IMR-90 (cell line): ENCODE results near the gene COL5A1. TPM values are rescaled to one million over a fixed set of nuclear protein-coding genes. Genes with fewer than 3 reads are reported as not detected.

Experiments used
- ATAC-seq: fragments of 200-7000 bp; cut with Tn5 transposase; 2 replicates; pipeline ENCODE4 v1.9.1; 2020; ENCODE audit warnings: low read depth, mild to moderate bottlenecking, moderate library complexity
- BruUV-seq: library from RNA; stranded (reverse); fragments of 400-500 nt; replicated peaks from 2 replicates; lab custom pipeline; 2021; lab: Mats Ljungman, UMichigan
- CTCF ChIA-PET: fragments of 300-600 bp; formaldehyde crosslinking; extraction: SDS; loops from one replicate; lab custom pipeline; 2021; ENCODE audit warnings: antibody characterized with exemption; lab: Yijun Ruan, JAX
- POLR2A ChIA-PET: fragments of 300-600 bp; sonication (Branson Sonifier 250); formaldehyde crosslinking; loops from one replicate; lab custom pipeline; 2022; ENCODE audit warnings: antibody characterized with exemption; ENCODE audit not compliant: unreplicated experiment; lab: Charles Lee
- DNase-seq: peaks from one replicate; pipeline ENCODE4 v3.0.0; 2013
- H2AFZ ChIP-seq: replicated peaks from 2 replicates; pipeline ENCODE3; 2013; ENCODE audit warnings: low read length, mild to moderate bottlenecking; ENCODE audit not compliant: poor library complexity
- H2AK5ac ChIP-seq: 2 replicates; pipeline ENCODE4 v1.6.1; 2013; ENCODE audit warnings: low read depth, low read length, inconsistent platforms
- H2AK9ac ChIP-seq: replicated peaks from 2 replicates; pipeline ENCODE3; 2013; ENCODE audit warnings: mild to moderate bottlenecking, low read depth, low read length, moderate library complexity; ENCODE audit not compliant: poor library complexity
- H2BK120ac ChIP-seq: 2 replicates; pipeline ENCODE4 v1.6.1; 2013; ENCODE audit warnings: low read depth, low read length, inconsistent platforms
- H2BK15ac ChIP-seq: 3 replicates; pipeline ENCODE4 v1.6.1; 2013; ENCODE audit warnings: low read depth, low read length, inconsistent platforms
- H2BK20ac ChIP-seq: 2 replicates; pipeline ENCODE4 v1.6.1; 2013; ENCODE audit warnings: low read depth, mild to moderate bottlenecking, inconsistent platforms, low read length, moderate library complexity
- H2BK5ac ChIP-seq: 2 replicates; pipeline ENCODE4 v1.6.1; 2013; ENCODE audit warnings: mild to moderate bottlenecking, low read depth, low read length, inconsistent platforms; ENCODE audit not compliant: poor library complexity, severe bottlenecking
- H3K14ac ChIP-seq: replicated peaks from 2 replicates; pipeline ENCODE4 v1.6.1; 2013; ENCODE audit warnings: low read depth, low read length, inconsistent platforms
- H3K18ac ChIP-seq: 2 replicates; pipeline ENCODE4 v1.6.1; 2013; ENCODE audit warnings: low read depth, low read length, control low read depth
- H3K23ac ChIP-seq: 2 replicates; pipeline ENCODE4 v1.6.1; 2013; ENCODE audit warnings: low read depth, low read length, inconsistent platforms
- H3K27ac ChIP-seq: 2 replicates; pipeline ENCODE4 v1.5.1; 2013; ENCODE audit warnings: mild to moderate bottlenecking, control low read depth, low read length; ENCODE audit not compliant: insufficient read depth
- H3K27me3 ChIP-seq: 2 replicates; pipeline ENCODE4 v1.6.1; 2013; ENCODE audit warnings: low read length; ENCODE audit not compliant: control insufficient read depth, insufficient read depth
- H3K36me3 ChIP-seq: 2 replicates; pipeline ENCODE4 v1.6.1; 2013; ENCODE audit warnings: low read length, mixed read lengths; ENCODE audit not compliant: control insufficient read depth, insufficient read depth
- H3K4ac ChIP-seq: 2 replicates; pipeline ENCODE4 v1.6.1; 2013; ENCODE audit warnings: low read depth, low read length, inconsistent platforms
- H3K4me1 ChIP-seq: 2 replicates; pipeline ENCODE4 v1.6.1; 2013; ENCODE audit warnings: low read length, mixed read lengths; ENCODE audit not compliant: control insufficient read depth, insufficient read depth
- H3K4me2 ChIP-seq: 2 replicates; pipeline ENCODE4 v1.6.1; 2013; ENCODE audit warnings: low read depth, mild to moderate bottlenecking, control low read depth, low read length, moderate library complexity
- H3K4me3 ChIP-seq: 2 replicates; pipeline ENCODE4 v1.5.1; 2013; ENCODE audit warnings: low read depth, mild to moderate bottlenecking, control low read depth, low read length, moderate library complexity; ENCODE audit not compliant: insufficient read depth
- H3K56ac ChIP-seq: 2 replicates; pipeline ENCODE4 v1.6.1; 2013; ENCODE audit warnings: low read length, inconsistent platforms; ENCODE audit not compliant: insufficient read depth; ENCODE audit errors: extremely low read depth
- H3K79me1 ChIP-seq, 2 experiments: 2 replicates each; pipeline ENCODE4 v1.6.1; 2013; ENCODE audit warnings: low read length in 2 of 2, inconsistent platforms in 1 of 2, low read depth in 1 of 2
- H3K9ac ChIP-seq: 2 replicates; pipeline ENCODE4 v1.6.1; 2013; ENCODE audit warnings: low read depth, low read length, control low read depth
- H3K9me1 ChIP-seq: 2 replicates; pipeline ENCODE4 v1.6.1; 2013; ENCODE audit warnings: low read length, inconsistent platforms; ENCODE audit not compliant: insufficient read depth
- H3K9me3 ChIP-seq: 2 replicates; pipeline ENCODE4 v1.6.1; 2013; ENCODE audit warnings: low read length; ENCODE audit not compliant: control insufficient read depth, insufficient read depth
- H4K20me1 ChIP-seq: 2 replicates; pipeline ENCODE4 v1.6.1; 2013; ENCODE audit warnings: low read length, inconsistent platforms; ENCODE audit not compliant: insufficient read depth
- H4K5ac ChIP-seq: 2 replicates; pipeline ENCODE4 v1.6.1; 2013; ENCODE audit warnings: mild to moderate bottlenecking, low read depth, low read length, control low read depth
- H4K8ac ChIP-seq, 2 experiments: 2 replicates each; pipeline ENCODE4 v1.6.1; 2013; ENCODE audit warnings: low read depth in 2 of 2, low read length in 2 of 2, control low read depth in 1 of 2, inconsistent platforms in 1 of 2
- H4K91ac ChIP-seq: 2 replicates; pipeline ENCODE4 v1.6.1; 2013; ENCODE audit warnings: low read depth, low read length, inconsistent platforms; ENCODE audit not compliant: insufficient read depth
- CEBPB ChIP-seq: IDR thresholded peaks from 2 replicates; pipeline ENCODE4 v1.6.1; 2012; ENCODE audit warnings: low read depth, low read length, improper control_type of control experiment
- CHD1 ChIP-seq: IDR thresholded peaks from 2 replicates; pipeline ENCODE4 v1.6.1; 2012; ENCODE audit warnings: low read depth, low read length, improper control_type of control experiment
- MXI1 ChIP-seq: IDR thresholded peaks from 2 replicates; pipeline ENCODE4 v1.6.1; 2012; ENCODE audit warnings: low read depth, mild to moderate bottlenecking, low read length, moderate library complexity, borderline replicate concordance
- NFE2L2 ChIP-seq: fragments of 150-350 bp; IDR thresholded peaks from 2 replicates; pipeline ENCODE4 v1.6.1; 2016; ENCODE audit warnings: low read depth, mild to moderate bottlenecking, low read length
- POLR2A ChIP-seq: IDR thresholded peaks from 2 replicates; pipeline ENCODE4 v1.6.1; 2012; ENCODE audit warnings: mild to moderate bottlenecking, low read depth, low read length
- RAD21 ChIP-seq: IDR thresholded peaks from 2 replicates; pipeline ENCODE4 v1.6.1; 2012; ENCODE audit warnings: low read length, improper control_type of control experiment
- RCOR1 ChIP-seq: IDR thresholded peaks from 2 replicates; pipeline ENCODE4 v1.6.1; 2012; ENCODE audit warnings: mild to moderate bottlenecking, low read length, improper control_type of control experiment; ENCODE audit not compliant: insufficient replicate concordance
- SMC3 ChIP-seq: fragments of 150-350 bp; IDR thresholded peaks from 2 replicates; pipeline ENCODE4 v1.6.1; 2016; ENCODE audit warnings: low read depth, mild to moderate bottlenecking, antibody characterized with exemption, low read length, moderate library complexity
- WGBS, 2 experiments: methylation state at CpG; one replicate each; pipeline versions ENCODE4 v1.1.5 to v1.1.7; 2013; ENCODE audit warnings: missing lambda C conversion rate in 2 of 2; ENCODE audit not compliant: insufficient read length in 1 of 2; ENCODE audit errors: extremely low coverage in 2 of 2; 5-methylcytosine and 5-hydroxymethylcytosine counted together
- dilution Hi-C: fragments of 300-500 bp; cut with HindIII; formaldehyde crosslinking; loops from one replicate; pipeline ENCODE4 v1.14.3; 2018; ENCODE audit warnings: low sequenced_read_pairs; ENCODE audit not compliant: unreplicated experiment
- in situ Hi-C: fragments of 300-500 bp; cut with MboI; formaldehyde crosslinking; loops from 3 replicates; pipeline ENCODE4 v1.14.3; 2019; ENCODE audit warnings: low sequenced_read_pairs, inconsistent platforms, mixed read lengths
- intact Hi-C: fragments of 100-400 bp; cut with micrococcal nuclease; formaldehyde crosslinking; loops from 2 replicates; pipeline ENCODE4 v1.10.0; 2022
- polyA plus RNA-seq, 3 experiments: library from polyadenylated mRNA; depleted of rRNA; stranded (reverse); fragments of >200 nt; gene quantifications; 2 replicates each; pipeline ENCODE4 v1.2.3, GENCODE V29; 2012; ENCODE audit warnings: low replicate concordance in 1 of 3
- total RNA-seq: library from RNA; depleted of rRNA; stranded (reverse); fragments of >200 nt; gene quantifications from 2 replicates; pipeline ENCODE4 v1.2.3, GENCODE V29; 2012
- TF ChIP-seq, protein P1 (sequence below): fragments of 150-350 bp; IDR thresholded peaks from 2 replicates; pipeline ENCODE4 v1.6.1; 2017; ENCODE audit warnings: mild to moderate bottlenecking, antibody characterized with exemption, low read length, low read depth
- TF ChIP-seq, protein P2 (sequence below): fragments of 150-350 bp; IDR thresholded peaks from 2 replicates; pipeline ENCODE4 v1.6.1; 2016; ENCODE audit warnings: low read depth, mild to moderate bottlenecking, low read length, moderate library complexity, borderline replicate concordance

Gene COL5A1
- total and polyA plus RNA-seq, 2 of the 4 experiments (the other 2 are of a cell fraction) = 19.2 to 173 TPM

DNA sequence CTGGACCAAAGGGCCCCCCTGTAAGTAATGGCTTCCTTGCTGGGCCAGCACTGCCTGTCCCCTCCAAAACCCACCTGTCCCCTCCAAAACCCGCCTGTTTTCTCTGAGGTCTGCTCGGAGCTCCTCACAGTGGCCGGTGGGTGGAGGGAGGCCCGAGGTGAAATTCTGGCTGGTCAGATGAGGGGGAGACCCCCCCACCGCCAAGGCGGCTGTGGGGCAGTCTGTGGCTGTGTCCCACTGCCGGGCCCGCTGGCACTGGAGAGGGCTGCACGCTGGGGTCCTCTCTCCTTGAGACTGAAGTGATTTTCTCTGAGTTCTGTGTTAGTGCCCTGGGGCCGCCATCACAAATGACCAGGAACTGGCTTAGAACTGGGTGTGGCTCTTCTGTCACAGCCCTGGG lies 155.3 kb downstream of the COL5A1 start:
- Histone ChIP-seq H2BK5ac (no peak overlapping the region), H3K56ac (no peak overlapping the region), H3K4me2 (no peak overlapping the region), H3K4me3 (no peak overlapping the region), H2AFZ (no peak overlapping the region), H4K8ac (no peak overlapping the region), H4K20me1 (peaks cover 5% of the 10 kb centered on the region; the same call in 1 of the 2 replicates), H3K23ac (no peak overlapping the region), H3K27ac (no peak overlapping the region), H3K4ac (no peak overlapping the region), H3K9me1 (peaks cover 4% of the 10 kb centered on the region), H3K14ac (no peak overlapping the region), H2BK15ac (no peak overlapping the region), H3K9ac (no peak overlapping the region), H2BK120ac (no peak overlapping the region), H3K27me3 (no peaks in the 10 kb centered on the region), H4K91ac (no peak overlapping the region), H4K5ac (no peak overlapping the region), H3K18ac (no peak overlapping the region), H2AK5ac (no peak overlapping the region), H3K36me3 (peaks cover 79% of the 10 kb centered on the region), H2AK9ac (no peak overlapping the region), H2BK20ac (no peak overlapping the region), H3K79me1 (peaks cover 6 to 21% of the 10 kb centered on the region in 2 experiments), H3K9me3 (no peaks in the 10 kb centered on the region), H3K4me1 (no peaks in the 10 kb centered on the region)
- in situ Hi-C loops (no loop called here), intact Hi-C loops (no loop called here), dilution Hi-C loops (no loop called here)
- TF ChIP-seq, protein P1, sequence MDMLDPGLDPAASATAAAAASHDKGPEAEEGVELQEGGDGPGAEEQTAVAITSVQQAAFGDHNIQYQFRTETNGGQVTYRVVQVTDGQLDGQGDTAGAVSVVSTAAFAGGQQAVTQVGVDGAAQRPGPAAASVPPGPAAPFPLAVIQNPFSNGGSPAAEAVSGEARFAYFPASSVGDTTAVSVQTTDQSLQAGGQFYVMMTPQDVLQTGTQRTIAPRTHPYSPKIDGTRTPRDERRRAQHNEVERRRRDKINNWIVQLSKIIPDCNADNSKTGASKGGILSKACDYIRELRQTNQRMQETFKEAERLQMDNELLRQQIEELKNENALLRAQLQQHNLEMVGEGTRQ = no peak
- TF ChIP-seq RCOR1 = no peak
- no peak for TF ChIP-seq CHD1
- TF ChIP-seq, protein P2, sequence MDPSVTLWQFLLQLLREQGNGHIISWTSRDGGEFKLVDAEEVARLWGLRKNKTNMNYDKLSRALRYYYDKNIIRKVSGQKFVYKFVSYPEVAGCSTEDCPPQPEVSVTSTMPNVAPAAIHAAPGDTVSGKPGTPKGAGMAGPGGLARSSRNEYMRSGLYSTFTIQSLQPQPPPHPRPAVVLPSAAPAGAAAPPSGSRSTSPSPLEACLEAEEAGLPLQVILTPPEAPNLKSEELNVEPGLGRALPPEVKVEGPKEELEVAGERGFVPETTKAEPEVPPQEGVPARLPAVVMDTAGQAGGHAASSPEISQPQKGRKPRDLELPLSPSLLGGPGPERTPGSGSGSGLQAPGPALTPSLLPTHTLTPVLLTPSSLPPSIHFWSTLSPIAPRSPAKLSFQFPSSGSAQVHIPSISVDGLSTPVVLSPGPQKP = no peak
- no peak for TF ChIP-seq POLR2A
- TF ChIP-seq MXI1 = no peak
- TF ChIP-seq CEBPB = no peak
- TF ChIP-seq RAD21 = no peak
- no peak for TF ChIP-seq SMC3
- TF ChIP-seq NFE2L2 = no peak
- ATAC-seq = no peak
- POLR2A ChIA-PET = no interaction called here
- 100% methylated on average over 3 of the region's 10 CpGs; no CpG with 5 or more reads in 1 of the 2 experiments for WGBS, 2 experiments
- no TSS peak for BruUV-seq
- no peak for DNase-seq
- CTCF ChIA-PET = no interaction called here
